Tibial nerve (tissue), 3 donors: ENCODE data around the gene FAM53C.

Experiments
- CTCF ChIP-seq, 5 experiments: fragments of 200-600 bp in 3 of 5; fragments of 450-650 bp in 2 of 5; sonication (generic) in 3 of 5; IDR thresholded peaks; one replicate each; pipeline ENCODE4 v1.5.1; 2016 to 2019; ENCODE audit warnings: antibody characterized with exemption in 5 of 5, mild to moderate bottlenecking in 3 of 5, moderate library complexity in 2 of 5
- POLR2A ChIP-seq, 2 donors: fragments of 450-650 bp; IDR thresholded peaks; one replicate each; pipeline ENCODE4 v1.6.1; 2017; ENCODE audit warnings: antibody characterized with exemption in 2 of 2, mild to moderate bottlenecking in 2 of 2, moderate library complexity in 2 of 2

- TF ChIP-seq CTCF (IDR thresholded peaks at IDR 0.05), result no peak
- TF ChIP-seq POLR2A (IDR thresholded peaks at IDR 0.05), result no peak
Measured at GRCh38 chr5:138369261-138369660, 31.2 kb downstream of the FAM53C start.
